Measurements from ENCODE around the gene ZNF3. TPM values are rescaled to one million over a fixed set of nuclear protein-coding genes. Genes with fewer than 3 reads are reported as not detected.

The ZNF3 gene
- total and polyA plus RNA-seq, 9 of the 15 experiments (the other 6 are each of a cell fraction or from before 2014, with no cell fraction given) = 30.0 to 64.9 (median 51.5) TPM

DNA sequence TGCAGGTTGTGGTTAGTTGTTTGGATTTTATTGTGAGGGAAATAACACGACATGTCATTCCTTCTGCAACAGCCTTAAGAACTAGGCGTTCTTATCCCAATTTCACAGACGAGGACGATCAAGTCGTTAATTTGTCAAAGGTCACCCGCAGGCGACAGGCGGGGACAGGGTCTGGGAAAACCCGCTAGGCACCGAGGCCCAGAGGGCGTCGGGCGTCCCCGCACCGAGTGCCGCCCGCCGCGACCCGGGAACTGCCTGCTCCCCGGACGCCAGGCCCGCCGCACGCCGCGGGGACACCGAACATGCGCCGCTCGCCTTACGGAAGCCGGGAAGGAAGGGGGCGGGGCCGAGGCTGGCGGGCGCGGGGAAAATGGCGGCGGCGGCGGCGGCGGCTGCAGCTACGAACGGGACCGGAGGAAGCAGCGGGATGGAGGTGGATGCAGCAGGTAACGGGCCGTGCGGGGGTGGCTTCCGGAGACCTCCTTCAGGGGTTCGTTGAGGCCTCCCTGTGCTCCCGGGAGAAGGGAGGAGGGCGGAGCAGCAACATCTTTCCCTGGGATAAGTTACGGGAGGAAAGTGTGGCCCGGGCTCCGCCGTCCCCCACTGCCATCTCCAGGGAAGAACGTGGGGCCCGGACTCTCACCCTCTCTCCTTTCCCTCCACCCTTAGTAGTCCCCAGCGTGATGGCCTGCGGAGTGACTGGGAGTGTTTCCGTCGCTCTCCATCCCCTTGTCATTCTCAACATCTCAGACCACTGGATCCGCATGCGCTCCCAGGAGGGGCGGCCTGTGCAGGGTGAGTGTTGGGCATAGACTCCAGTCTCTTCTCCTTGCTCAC, 7.3 kb upstream of the ZNF3 start, which contains the start of gene COPS6 (continued):
- peak; percentile 62 for TF ChIP-seq GTF2A2 (tag; IDR thresholded peaks at IDR 0.05)
- peak; percentile 96 for TF ChIP-seq ZNF431 (CRISPR knock-in tag; IDR thresholded peaks at IDR 0.05)
- TF ChIP-seq CTBP1 (IDR thresholded peaks at IDR 0.05; ENCODE audit: borderline replicate concordance) = peak; percentile 79; the same call in 1 of the 2 replicates
- TF ChIP-seq, protein P1, sequence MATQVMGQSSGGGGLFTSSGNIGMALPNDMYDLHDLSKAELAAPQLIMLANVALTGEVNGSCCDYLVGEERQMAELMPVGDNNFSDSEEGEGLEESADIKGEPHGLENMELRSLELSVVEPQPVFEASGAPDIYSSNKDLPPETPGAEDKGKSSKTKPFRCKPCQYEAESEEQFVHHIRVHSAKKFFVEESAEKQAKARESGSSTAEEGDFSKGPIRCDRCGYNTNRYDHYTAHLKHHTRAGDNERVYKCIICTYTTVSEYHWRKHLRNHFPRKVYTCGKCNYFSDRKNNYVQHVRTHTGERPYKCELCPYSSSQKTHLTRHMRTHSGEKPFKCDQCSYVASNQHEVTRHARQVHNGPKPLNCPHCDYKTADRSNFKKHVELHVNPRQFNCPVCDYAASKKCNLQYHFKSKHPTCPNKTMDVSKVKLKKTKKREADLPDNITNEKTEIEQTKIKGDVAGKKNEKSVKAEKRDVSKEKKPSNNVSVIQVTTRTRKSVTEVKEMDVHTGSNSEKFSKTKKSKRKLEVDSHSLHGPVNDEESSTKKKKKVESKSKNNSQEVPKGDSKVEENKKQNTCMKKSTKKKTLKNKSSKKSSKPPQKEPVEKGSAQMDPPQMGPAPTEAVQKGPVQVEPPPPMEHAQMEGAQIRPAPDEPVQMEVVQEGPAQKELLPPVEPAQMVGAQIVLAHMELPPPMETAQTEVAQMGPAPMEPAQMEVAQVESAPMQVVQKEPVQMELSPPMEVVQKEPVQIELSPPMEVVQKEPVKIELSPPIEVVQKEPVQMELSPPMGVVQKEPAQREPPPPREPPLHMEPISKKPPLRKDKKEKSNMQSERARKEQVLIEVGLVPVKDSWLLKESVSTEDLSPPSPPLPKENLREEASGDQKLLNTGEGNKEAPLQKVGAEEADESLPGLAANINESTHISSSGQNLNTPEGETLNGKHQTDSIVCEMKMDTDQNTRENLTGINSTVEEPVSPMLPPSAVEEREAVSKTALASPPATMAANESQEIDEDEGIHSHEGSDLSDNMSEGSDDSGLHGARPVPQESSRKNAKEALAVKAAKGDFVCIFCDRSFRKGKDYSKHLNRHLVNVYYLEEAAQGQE (IDR thresholded peaks at IDR 0.05; ENCODE audit: borderline replicate concordance) = peak; percentile 5; the same call in 1 of the 2 replicates
- TF ChIP-seq, protein P1 (CRISPR knock-in tag; IDR thresholded peaks at IDR 0.05; ENCODE audit: low read depth) = peak; percentile 23; the same call in 1 of the 2 replicates
- TF ChIP-seq CEBPG (CRISPR knock-in tag; IDR thresholded peaks at IDR 0.05) = peak; percentile 66
- TF ChIP-seq CEBPG (tag; conservative IDR thresholded peaks at IDR 0.05 in 1 of 2, IDR thresholded peaks at IDR 0.05 in 1 of 2) = 0 out of 4 replicates have a peak, but pooled peaks of 1 of the 2 experiments have one; percentile 11
- TF ChIP-seq KDM1A (IDR thresholded peaks at IDR 0.05) = no peak
- TF ChIP-seq TGIF2 (CRISPR knock-in tag; IDR thresholded peaks at IDR 0.05) = peak; percentile 98; the same call in 1 of the 2 replicates
- TF ChIP-seq ZNF561 (CRISPR knock-in tag; conservative IDR thresholded peaks at IDR 0.05) = no peak
- no peak for TF ChIP-seq RAD21 (CRISPR knock-in tag; conservative IDR thresholded peaks at IDR 0.05 in 1 of 2, IDR thresholded peaks at IDR 0.05 in 1 of 2)
- TF ChIP-seq SLC30A9 (CRISPR knock-in tag; IDR thresholded peaks at IDR 0.05) = no peak
- TF ChIP-seq ZNF263 (CRISPR knock-in tag; IDR thresholded peaks at IDR 0.05; ENCODE audit: borderline replicate concordance) = peak; percentile 84
- no peak for TF ChIP-seq ZC3H8 (IDR thresholded peaks at IDR 0.05)
- no peak for TF ChIP-seq ZNF717 (CRISPR knock-in tag; IDR thresholded peaks at IDR 0.05)
- peak; percentile 76; the same call in 1 of the 2 replicates for TF ChIP-seq ZNF584 (CRISPR knock-in tag; IDR thresholded peaks at IDR 0.05; ENCODE audit: low read depth)
- TF ChIP-seq ZNF589 (CRISPR knock-in tag; IDR thresholded peaks at IDR 0.05; ENCODE audit: low read depth) = peak; percentile 84
- TF ChIP-seq KLF1 (tag; IDR thresholded peaks at IDR 0.05) = peak; percentile 31; the same call in 1 of the 2 replicates
- TF ChIP-seq PRMT5 (CRISPR knock-in tag; IDR thresholded peaks at IDR 0.05) = peak; percentile 62
